ENCODE results near the gene CARD11.
A peak's percentile ranks its signal among the peaks of the same experiment; 100 is the strongest.
"Not testable (repeated sequence)": the region's sequence is repeated elsewhere in the genome, so short reads cannot be mapped to it uniquely, and the experiment has no call there.

CARD11 gene

DNA sequence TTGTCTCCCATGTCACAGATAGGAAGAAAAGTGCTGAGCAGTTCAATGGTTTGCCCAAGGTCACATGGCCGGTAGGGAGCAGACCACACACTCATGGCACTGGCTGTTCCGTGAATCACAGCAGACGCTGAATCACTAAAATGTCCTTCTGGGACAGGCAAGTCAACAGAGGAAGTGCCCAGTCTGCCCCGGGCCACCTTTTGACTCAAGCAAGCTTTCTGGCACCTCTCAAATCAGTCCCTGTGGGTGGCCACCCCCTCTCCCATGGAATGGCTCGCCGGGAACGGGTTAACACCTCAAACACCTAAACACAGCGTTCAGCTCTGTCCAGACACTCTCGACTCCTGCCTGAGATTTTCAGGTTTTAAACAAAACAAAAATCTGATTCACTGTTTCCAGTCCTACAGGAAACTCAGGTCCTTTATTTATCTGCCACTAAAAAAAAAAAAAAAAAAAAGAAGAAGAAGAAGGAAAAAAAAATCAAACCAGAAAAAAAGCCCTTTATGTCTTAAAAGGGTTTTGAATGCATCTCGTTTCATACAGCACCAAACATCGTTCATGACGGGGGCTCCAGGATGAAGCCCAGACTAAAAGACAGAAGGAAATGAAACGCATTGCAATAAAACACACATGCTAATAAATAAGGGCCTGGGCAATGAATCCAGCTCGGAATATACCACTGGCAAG is 15.5 kb downstream of the CARD11 start:
- POLR2A ChIA-PET (ENCODE audit: low non-redundant PET) = no interaction called here
- peak overlapping the region; percentile 62 for H3K27ac ChIP-seq
- TF ChIP-seq CTCF (conservative IDR thresholded peaks at IDR 0.05; ENCODE audit: low read depth) = no peak
- CTCF ChIA-PET = interaction anchor here (0.5 kb wide), 1 partner anchor 20 kb away, joined by 4 read pairs; no protein-coding TSS in a partner anchor
- peak; percentile 67 for DNase-seq (ENCODE audit: low spot score)

- ChIA-PET CTCF (no interaction called here), POLR2A (ENCODE audit: low non-redundant PET) (no interaction called here)
- H3K27ac ChIP-seq = peak overlapping the region; percentile 24
- no peak for TF ChIP-seq CTCF (conservative IDR thresholded peaks at IDR 0.05; ENCODE audit: low read depth)
- DNase-seq (ENCODE audit: low spot score) = no peak
Measured at GRCh38 chr7:3027005-3027845, 16.4 kb downstream of the CARD11 start.

- no peak for DNase-seq (ENCODE audit: low spot score)
- CTCF ChIA-PET = interaction anchor here (0.6 kb wide), 1 partner anchor 138 kb away, joined by 3 read pairs; no protein-coding TSS in a partner anchor
- TF ChIP-seq CTCF (conservative IDR thresholded peaks at IDR 0.05; ENCODE audit: low read depth) = no peak
- no peak overlapping the region for H3K27ac ChIP-seq
- POLR2A ChIA-PET (ENCODE audit: low non-redundant PET) = no interaction called here
Measured at GRCh38 chr7:3025616-3026015, 18.1 kb downstream of the CARD11 start.

DNA sequence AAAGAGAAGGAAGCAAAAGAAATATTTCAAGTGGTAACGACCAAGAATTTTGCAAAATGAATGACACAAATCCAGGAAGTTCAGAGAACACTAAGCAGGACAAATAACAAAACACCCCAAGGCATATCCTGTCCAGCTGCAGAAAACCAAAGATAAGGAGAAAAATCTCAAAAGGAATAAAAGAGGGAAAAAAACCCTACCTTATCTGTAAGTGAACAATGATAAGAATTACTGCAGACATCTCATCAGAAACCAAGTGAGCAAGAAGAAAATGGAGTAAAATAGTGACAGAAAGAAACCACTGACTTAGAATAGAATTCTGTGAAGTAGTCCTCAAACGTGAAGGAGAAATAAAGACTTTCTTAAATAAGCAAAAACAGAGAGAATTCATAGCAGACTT is 21.8 kb downstream of the CARD11 start:
- no peak for DNase-seq (ENCODE audit: low spot score)
- no peak for TF ChIP-seq CTCF (conservative IDR thresholded peaks at IDR 0.05; ENCODE audit: low read depth)
- H3K27ac ChIP-seq = no peak overlapping the region
- ChIA-PET POLR2A (ENCODE audit: low non-redundant PET) (no interaction called here), CTCF (no interaction called here)

- H3K27ac ChIP-seq; POLR2A ChIA-PET (ENCODE audit: low non-redundant PET); CTCF ChIA-PET; DNase-seq (ENCODE audit: low spot score): not testable (repeated sequence)
Measured at GRCh38 chr7:3021224-3021623, 22.4 kb downstream of the CARD11 start.

DNA sequence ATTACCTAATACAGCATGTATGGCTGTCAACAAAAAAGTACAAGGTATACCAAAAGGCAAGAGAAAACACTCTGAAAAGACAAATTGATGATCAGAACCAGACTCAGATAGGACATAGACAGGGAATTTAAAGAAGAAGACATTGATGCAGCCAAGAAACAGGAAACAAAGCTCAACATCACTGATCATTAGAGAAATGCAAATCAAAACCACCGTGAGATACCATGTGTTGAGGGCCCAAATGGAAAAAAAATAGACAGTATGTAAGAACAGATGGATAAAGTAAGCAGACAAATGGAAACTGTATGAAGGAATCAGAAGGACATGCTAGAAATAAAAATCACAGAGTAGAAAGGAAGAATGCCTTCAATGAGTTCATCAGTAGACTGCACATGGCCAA is 23.3 kb downstream of the CARD11 start:
- no peak for DNase-seq (ENCODE audit: low spot score)
- ChIA-PET POLR2A (ENCODE audit: low non-redundant PET) (interaction anchor here (0.6 kb wide), 1 partner anchor 31 kb away, joined by 9 read pairs; no protein-coding TSS in a partner anchor), CTCF (no interaction called here)
- TF ChIP-seq CTCF (conservative IDR thresholded peaks at IDR 0.05; ENCODE audit: low read depth) = no peak
- H3K27ac ChIP-seq = no peak overlapping the region

GRCh38 chr7:3019801-3020200 is 23.9 kb downstream of the CARD11 start:
- H3K27ac ChIP-seq = no peak overlapping the region
- TF ChIP-seq CTCF (conservative IDR thresholded peaks at IDR 0.05; ENCODE audit: low read depth) = no peak
- DNase-seq (ENCODE audit: low spot score) = no peak
- ChIA-PET POLR2A (ENCODE audit: low non-redundant PET) (interaction anchor here (0.6 kb wide), 1 partner anchor 31 kb away, joined by 9 read pairs; no protein-coding TSS in a partner anchor), CTCF (no interaction called here)

Data from RWPE1 (cell line).